HL-60 (cell line): ENCODE data around the gene CCDC146.

ENCODE experiments used
- DNase-seq, 2 experiments: peaks; one replicate each; pipeline ENCODE4 v3.0.0-alpha.2; 2010 to 2020; ENCODE audit warnings: low read depth in 1 of 2, low spot score in 1 of 2
- H3K27ac ChIP-seq: fragments of 250-450 bp; sonication (Bioruptor Pico); replicated peaks from 2 replicates; pipeline ENCODE4 v1.5.1; 2020; ENCODE audit warnings: mild to moderate bottlenecking, moderate library complexity
- H3K27me3 ChIP-seq: fragments of 250-450 bp; sonication (Bioruptor Pico); 2 replicates; pipeline ENCODE4 v1.5.1; 2021; ENCODE audit warnings: mild to moderate bottlenecking, moderate library complexity; ENCODE audit not compliant: insufficient read depth, poor library complexity, severe bottlenecking
- H3K4me3 ChIP-seq: replicated peaks from 2 replicates; pipeline ENCODE4 v1.5.1; 2011; ENCODE audit warnings: mild to moderate bottlenecking, control low read depth, low read length; ENCODE audit not compliant: insufficient read depth
- GABPA ChIP-seq: IDR thresholded peaks from 2 replicates; pipeline ENCODE4 v1.6.1; 2012; ENCODE audit warnings: low read depth
- POLR2AphosphoS5 ChIP-seq: IDR thresholded peaks from 2 replicates; pipeline ENCODE4 v1.6.1; 2012; ENCODE audit warnings: low read depth
- SPI1 ChIP-seq: IDR thresholded peaks from 2 replicates; pipeline ENCODE4 v1.6.1; 2012; ENCODE audit warnings: low read depth, mild to moderate bottlenecking, borderline replicate concordance
- TF ChIP-seq, protein P1 (sequence below): IDR thresholded peaks from 2 replicates; pipeline ENCODE4 v1.6.1; 2012; ENCODE audit warnings: low read depth; ENCODE audit not compliant: insufficient replicate concordance
- TF ChIP-seq, protein P2 (sequence below): IDR thresholded peaks from one replicate; pipeline ENCODE4 v1.5.1; 2011; ENCODE audit warnings: low read length, control low read depth, inconsistent platforms; ENCODE audit not compliant: insufficient read depth

CCDC146 gene

DNA sequence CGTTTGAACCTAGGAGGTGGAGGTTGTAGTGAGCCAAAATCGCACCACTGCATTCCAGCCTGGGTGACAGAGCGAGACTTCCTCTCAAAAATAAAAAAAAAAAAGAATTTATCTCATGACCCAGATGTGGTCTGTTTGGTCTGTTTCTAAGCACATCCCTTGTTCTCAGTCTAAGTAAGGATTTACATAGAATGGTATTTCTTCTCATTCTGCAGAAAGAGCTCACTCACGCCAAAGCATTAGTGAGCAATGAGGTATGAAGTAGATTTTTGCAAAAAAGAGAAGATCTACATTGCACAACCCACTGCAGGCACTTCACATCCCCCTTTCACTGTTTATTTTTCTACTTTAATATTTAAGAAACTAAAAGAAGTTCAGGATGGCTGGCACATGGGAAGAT, 153.7 kb downstream of the CCDC146 start:
- Histone ChIP-seq H3K27ac (peak overlapping the region; percentile 56), H3K4me3 (no peak overlapping the region), H3K27me3 (no peaks in the 10 kb centered on the region)
- peak in 1 of 2 experiments; percentile 53 for DNase-seq
- TF ChIP-seq, protein P1, sequence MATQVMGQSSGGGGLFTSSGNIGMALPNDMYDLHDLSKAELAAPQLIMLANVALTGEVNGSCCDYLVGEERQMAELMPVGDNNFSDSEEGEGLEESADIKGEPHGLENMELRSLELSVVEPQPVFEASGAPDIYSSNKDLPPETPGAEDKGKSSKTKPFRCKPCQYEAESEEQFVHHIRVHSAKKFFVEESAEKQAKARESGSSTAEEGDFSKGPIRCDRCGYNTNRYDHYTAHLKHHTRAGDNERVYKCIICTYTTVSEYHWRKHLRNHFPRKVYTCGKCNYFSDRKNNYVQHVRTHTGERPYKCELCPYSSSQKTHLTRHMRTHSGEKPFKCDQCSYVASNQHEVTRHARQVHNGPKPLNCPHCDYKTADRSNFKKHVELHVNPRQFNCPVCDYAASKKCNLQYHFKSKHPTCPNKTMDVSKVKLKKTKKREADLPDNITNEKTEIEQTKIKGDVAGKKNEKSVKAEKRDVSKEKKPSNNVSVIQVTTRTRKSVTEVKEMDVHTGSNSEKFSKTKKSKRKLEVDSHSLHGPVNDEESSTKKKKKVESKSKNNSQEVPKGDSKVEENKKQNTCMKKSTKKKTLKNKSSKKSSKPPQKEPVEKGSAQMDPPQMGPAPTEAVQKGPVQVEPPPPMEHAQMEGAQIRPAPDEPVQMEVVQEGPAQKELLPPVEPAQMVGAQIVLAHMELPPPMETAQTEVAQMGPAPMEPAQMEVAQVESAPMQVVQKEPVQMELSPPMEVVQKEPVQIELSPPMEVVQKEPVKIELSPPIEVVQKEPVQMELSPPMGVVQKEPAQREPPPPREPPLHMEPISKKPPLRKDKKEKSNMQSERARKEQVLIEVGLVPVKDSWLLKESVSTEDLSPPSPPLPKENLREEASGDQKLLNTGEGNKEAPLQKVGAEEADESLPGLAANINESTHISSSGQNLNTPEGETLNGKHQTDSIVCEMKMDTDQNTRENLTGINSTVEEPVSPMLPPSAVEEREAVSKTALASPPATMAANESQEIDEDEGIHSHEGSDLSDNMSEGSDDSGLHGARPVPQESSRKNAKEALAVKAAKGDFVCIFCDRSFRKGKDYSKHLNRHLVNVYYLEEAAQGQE: no peak
- TF ChIP-seq POLR2AphosphoS5 (no peak), GABPA (no peak), SPI1 (peak; percentile 33; the same call in 1 of the 2 replicates)
- TF ChIP-seq, protein P2, sequence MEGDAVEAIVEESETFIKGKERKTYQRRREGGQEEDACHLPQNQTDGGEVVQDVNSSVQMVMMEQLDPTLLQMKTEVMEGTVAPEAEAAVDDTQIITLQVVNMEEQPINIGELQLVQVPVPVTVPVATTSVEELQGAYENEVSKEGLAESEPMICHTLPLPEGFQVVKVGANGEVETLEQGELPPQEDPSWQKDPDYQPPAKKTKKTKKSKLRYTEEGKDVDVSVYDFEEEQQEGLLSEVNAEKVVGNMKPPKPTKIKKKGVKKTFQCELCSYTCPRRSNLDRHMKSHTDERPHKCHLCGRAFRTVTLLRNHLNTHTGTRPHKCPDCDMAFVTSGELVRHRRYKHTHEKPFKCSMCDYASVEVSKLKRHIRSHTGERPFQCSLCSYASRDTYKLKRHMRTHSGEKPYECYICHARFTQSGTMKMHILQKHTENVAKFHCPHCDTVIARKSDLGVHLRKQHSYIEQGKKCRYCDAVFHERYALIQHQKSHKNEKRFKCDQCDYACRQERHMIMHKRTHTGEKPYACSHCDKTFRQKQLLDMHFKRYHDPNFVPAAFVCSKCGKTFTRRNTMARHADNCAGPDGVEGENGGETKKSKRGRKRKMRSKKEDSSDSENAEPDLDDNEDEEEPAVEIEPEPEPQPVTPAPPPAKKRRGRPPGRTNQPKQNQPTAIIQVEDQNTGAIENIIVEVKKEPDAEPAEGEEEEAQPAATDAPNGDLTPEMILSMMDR: no peak

DNA sequence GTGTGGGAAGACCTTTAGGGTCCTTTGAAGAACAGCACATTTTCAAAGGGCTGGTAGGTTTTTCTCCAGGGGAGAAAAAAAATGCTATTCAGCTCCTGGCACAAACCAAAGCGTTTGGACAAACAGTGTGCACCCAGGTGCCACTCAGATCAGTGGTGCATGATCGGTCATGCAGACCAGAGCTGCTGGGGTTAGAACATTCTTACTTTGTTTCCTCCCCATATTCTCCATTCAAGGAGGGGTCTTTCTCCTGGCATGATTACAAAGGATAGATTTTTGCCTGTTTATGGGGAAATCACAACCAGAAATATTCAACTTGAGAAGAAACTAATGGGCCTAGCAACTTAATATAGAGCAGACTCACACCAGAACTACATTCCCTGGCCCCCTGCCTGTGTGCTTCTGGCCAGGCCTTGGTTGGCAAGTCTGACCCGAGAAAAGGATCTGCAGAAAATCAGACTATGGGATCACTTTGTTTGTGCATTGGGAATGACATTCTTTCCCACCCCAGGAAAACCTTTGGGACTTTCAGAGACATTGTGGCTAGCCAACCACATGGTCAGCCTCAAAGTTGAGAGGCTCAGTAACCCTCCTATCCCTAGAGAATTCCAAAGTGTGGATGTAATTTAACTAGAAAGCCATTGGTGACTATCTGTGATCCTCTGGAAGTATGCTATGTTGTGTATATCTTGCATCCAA, 159.5 kb downstream of the CCDC146 start:
- Histone ChIP-seq H3K27me3 (no peaks in the 10 kb centered on the region), H3K4me3 (no peak overlapping the region), H3K27ac (no peak overlapping the region)
- TF ChIP-seq, protein P2: no peak
- TF ChIP-seq, protein P1: no peak
- TF ChIP-seq POLR2AphosphoS5 (no peak), GABPA (no peak), SPI1 (no peak)
- DNase-seq: no peak

DNA sequence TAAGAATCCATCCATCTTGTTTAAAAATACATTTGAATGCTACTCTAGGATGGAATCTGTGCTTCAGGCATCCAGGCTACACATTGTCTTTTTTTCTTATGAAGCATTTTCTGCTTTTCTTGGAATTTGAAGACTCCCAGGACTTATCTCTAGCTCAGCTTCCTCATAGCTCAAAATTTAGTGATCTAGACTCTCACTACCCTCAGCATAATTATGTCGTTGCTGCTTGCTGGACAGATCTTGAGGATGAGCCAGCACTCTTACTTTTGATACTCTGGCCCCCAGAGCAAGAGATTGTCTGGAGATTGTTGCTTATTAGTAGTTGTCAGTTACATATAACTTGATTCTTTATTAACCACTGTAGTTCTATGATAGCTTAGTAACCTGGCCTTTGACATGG, 160.5 kb downstream of the CCDC146 start:
- H3K4me3 ChIP-seq: no peak overlapping the region
- no peaks in the 10 kb centered on the region for H3K27me3 ChIP-seq
- H3K27ac ChIP-seq: no peak overlapping the region
- TF ChIP-seq GABPA: no peak
- TF ChIP-seq POLR2AphosphoS5: no peak
- TF ChIP-seq, protein P2: no peak
- TF ChIP-seq, protein P1: no peak
- no peak for DNase-seq
